ENCODE measurements around the gene DNAJC9.

- TF ChIP-seq CTCF (IDR thresholded peaks at IDR 0.05) = no peak
- TF ChIP-seq POLR2A (IDR thresholded peaks at IDR 0.05) = no peak
Measured at GRCh38 chr10:73248259-73248724, 1.2 kb upstream of the DNAJC9 start.

Data from Peyer's patch (tissue), 4 donors.